Measurements from ENCODE around the gene TNNC2.

Gene TNNC2

DNA sequence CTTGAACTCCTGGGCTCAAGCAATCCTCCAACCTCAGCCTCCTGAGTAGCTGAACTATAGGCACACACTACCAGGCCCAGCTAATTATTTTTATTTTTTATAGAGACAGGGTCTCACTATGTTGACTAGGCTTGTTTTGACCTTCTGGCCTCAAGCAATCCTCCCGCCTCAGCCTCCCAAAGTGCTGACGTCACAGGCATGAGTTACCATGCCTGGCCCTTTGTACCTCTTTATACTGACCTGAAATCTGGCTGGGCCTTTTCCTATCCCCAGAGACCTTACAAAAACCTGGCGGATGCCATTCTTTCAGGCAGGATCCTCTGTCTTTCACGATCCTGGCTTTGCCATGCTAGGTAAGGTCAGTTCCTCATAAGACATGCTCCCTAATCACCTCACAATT lies 47.0 kb downstream of the TNNC2 start:
- no peak for DNase-seq (ENCODE audit: extremely low spot score)
- POLR2A ChIA-PET, result no interaction called here
- CTCF ChIA-PET, result interaction anchor here (0.8 to 2.1 kb wide), 5 partner anchors 9 to 461 kb away, joined by 3 to 27 read pairs (median 5); no protein-coding TSS in a partner anchor
- TF ChIP-seq, protein P1, sequence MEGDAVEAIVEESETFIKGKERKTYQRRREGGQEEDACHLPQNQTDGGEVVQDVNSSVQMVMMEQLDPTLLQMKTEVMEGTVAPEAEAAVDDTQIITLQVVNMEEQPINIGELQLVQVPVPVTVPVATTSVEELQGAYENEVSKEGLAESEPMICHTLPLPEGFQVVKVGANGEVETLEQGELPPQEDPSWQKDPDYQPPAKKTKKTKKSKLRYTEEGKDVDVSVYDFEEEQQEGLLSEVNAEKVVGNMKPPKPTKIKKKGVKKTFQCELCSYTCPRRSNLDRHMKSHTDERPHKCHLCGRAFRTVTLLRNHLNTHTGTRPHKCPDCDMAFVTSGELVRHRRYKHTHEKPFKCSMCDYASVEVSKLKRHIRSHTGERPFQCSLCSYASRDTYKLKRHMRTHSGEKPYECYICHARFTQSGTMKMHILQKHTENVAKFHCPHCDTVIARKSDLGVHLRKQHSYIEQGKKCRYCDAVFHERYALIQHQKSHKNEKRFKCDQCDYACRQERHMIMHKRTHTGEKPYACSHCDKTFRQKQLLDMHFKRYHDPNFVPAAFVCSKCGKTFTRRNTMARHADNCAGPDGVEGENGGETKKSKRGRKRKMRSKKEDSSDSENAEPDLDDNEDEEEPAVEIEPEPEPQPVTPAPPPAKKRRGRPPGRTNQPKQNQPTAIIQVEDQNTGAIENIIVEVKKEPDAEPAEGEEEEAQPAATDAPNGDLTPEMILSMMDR (IDR thresholded peaks at IDR 0.05; ENCODE audit: control extremely low read depth, extremely low read depth, low read depth, missing control alignments), result no peak

DNA sequence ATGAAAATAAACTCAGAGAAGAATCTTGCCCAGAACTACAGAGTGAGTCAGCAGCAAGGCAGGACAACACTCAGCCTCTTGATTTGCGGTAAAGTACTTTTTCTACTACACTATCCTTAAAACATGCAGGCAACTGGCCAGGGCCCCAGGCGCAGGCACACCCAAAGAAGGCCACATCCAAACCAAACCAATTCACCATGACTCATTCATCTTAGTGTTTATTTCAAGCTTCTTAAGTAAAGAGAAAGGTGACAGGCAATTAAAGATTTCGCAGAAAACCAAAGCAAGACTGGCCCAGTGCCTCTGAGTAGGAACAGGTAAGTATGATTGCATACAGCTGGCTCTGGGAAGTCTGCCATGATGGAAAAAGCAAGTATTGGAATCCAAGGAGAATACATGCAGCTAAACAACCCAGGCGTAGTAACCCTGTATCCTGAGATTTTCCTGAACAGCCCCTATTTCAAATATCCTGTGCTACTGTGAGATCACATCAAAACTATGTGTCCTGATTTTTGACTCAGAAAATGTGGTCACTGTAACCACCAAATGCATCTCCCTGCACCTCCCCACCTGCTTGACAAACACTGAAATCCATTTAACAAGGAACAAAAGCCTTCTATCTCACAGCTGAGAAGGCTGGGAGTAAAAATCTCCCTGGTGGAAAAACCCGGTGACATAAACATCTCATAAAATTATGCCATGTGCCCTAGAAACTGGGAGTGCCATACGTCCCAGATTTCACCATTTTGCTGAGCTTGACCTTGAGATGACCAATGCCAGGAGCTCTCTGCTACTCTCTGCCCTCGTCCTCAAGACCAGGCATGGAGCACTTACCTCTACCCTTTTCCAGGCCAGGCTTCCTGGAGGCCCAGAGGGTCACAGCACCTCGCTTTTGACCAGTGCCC lies 47.8 kb downstream of the TNNC2 start:
- TF ChIP-seq, protein P1 (IDR thresholded peaks at IDR 0.05; ENCODE audit: control extremely low read depth, extremely low read depth, low read depth, missing control alignments), result no peak
- no peak for DNase-seq (ENCODE audit: extremely low spot score)
- ChIA-PET POLR2A (no interaction called here), CTCF (interaction anchor here (0.7 to 2.1 kb wide), 7 partner anchors 8 to 460 kb away, joined by 3 to 27 read pairs (median 5); no protein-coding TSS in a partner anchor)

DNA sequence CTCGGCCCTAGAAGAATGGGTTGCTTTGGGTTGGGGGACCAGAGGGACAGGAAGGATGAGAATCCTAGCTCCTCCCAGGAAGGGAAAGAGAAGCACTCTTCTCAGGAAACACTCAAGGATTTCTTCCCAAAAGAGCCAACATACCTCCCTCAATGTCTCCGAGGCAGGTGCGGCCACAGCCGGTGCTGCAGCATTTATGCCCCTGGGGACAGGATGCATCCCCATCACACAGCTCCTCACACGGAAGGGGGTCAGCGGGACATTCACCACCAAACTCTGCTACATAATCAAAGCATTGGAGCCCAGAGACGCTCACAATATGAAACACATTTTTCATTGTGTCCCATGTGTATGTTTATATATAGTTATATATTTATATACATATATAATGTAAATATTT lies 50.2 kb downstream of the TNNC2 start:
- ChIA-PET CTCF (interaction anchor here (1.0 kb wide), 1 partner anchor 14 kb away, joined by 3 read pairs; no protein-coding TSS in a partner anchor), POLR2A (no interaction called here)
- no peak for DNase-seq (ENCODE audit: extremely low spot score)
- TF ChIP-seq, protein P1 (IDR thresholded peaks at IDR 0.05; ENCODE audit: control extremely low read depth, extremely low read depth, low read depth, missing control alignments), result no peak

DNA sequence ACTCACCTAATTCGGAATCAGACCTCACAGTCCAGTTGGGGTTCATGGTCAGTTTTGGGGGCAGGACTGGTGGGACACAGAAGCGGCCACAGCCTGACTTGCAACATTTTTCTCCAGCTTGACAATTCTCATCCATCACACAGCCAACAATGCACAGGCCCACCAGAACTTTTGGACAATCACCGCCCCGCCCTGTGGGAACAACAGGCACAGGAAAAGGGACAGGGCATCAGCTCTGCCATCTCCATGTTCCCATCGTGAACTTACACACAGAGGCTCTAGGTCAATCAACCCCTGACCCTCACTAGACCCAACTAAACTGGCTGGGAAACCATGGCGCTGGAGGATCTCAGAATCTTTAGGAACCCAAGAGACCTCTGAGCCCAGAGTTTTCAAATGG lies 51.7 kb downstream of the TNNC2 start:
- TF ChIP-seq, protein P1 (IDR thresholded peaks at IDR 0.05; ENCODE audit: control extremely low read depth, extremely low read depth, low read depth, missing control alignments), result no peak
- CTCF ChIA-PET, result interaction anchor here (1.0 kb wide), 1 partner anchor 412 kb away, joined by 3 read pairs; the partner anchor contains the start of gene SYS1
- POLR2A ChIA-PET, result interaction anchor here (0.7 kb wide), 1 partner anchor 27 kb away, joined by 5 read pairs; no protein-coding TSS in a partner anchor
- DNase-seq (ENCODE audit: extremely low spot score), result no peak

DNA sequence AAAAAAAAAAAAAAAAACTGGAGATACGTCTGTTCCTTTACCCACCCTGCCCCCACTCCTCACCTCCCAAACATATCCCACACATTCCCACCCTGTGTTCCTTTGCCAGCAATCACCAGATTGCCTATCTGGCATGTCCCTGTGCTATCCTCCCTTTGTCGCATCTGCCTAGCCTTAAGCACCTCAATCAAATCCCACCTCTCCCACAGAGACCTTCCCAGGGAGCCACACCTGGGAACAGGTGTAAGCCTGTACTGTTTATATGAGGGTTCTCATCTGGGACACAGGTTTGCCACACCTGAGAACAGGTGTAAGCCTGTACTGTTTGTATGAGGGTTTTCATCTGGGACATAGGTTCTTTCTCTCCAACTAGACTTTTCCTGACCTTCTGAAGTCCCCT lies 52.2 kb downstream of the TNNC2 start:
- DNase-seq (ENCODE audit: extremely low spot score), result no peak
- TF ChIP-seq, protein P1 (IDR thresholded peaks at IDR 0.05; ENCODE audit: control extremely low read depth, extremely low read depth, low read depth, missing control alignments), result no peak
- ChIA-PET CTCF (interaction anchor here (1.0 to 1.4 kb wide), 2 partner anchors 271 to 456 kb away, joined by 3 read pairs; no protein-coding TSS in a partner anchor), POLR2A (no interaction called here)
